Activated CD8-positive, alpha-beta memory T cell treated with anti-CD3 and anti-CD28 coated beads for 4 hours (primary cell): ENCODE data around the gene PLA2G15.
"Not testable (repeated sequence)": the region's sequence is repeated elsewhere in the genome, so short reads cannot be mapped to it uniquely, and the experiment has no call there.

Source experiments
- DNase-seq, 2 donors: peaks; one replicate each; pipeline ENCODE4 v3.0.0-alpha.2; 2020; ENCODE audit warnings: low read depth in 2 of 2

PLA2G15 gene

DNA sequence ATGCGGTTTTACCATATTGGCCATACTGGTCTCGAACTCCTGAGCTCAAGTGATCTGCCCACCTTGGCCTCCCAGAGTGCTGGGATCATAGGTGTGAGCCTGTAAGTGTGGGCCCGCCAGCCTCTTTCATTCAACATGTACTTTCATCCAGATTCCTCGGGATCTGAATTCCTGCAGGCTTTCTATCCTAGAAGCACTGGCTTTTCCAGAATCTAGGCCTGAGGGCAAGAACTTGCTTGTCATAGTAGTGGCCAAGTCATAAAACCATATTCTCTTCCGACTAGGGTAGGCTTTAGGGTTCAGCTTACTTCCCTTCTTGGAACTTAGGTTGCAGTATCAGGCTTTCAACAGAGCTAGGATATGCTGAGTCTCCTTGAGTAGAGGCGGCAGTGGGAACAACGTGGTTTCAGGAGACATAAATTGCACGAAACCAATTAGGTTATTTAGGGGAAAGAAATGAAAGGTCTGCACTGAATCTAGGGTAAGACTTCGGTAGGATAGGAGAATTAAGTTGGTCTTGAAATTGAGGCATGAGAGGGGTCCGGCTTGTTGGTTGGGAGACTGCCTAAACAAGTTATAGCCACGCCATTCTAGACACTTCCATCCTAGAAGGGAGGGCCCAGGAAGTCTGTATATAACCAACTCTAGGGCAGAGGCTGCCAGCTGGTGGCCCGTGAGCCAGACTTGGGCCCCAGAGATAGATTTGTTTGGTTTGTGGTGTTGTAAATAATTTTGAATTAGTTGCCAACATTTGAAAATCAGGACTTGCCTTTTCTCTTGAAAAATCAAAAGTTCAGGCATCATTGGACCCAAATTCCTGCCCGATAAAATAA lies 34.8 kb downstream of the PLA2G15 start:
- no peak for DNase-seq

DNA sequence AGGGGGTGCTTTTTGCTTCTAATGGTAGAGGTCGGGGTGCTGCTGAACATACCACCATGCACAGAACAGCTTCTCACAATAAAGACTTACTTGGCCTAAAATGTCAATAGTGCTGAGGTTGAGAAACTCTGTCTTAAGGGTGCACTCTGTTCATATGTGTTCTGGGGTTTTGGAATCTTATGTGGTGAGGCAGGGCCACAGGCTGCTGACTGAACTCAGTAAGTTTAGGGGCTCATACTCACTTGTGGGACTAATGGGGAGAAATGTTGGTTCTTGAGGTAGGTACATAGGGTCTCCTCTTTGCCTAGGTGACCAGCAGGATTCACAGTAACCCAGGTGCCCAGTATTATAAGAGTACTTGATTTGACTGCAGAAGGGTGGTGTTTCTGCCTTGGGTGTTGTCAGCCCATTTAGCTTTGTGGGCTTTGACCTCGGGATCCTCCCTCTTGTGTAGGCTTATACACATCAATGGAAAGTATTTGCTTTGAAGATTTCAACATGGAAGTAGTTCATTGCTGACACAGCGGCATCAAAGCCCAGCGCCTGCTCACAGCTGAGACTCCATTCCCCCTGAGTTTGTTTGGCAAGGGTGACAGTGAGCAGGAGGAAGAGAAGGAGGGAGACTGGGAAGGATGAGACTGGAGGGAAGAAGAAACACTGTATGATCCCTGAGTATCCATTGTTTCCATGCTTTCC lies 36.3 kb downstream of the PLA2G15 start:
- no peak for DNase-seq

DNA sequence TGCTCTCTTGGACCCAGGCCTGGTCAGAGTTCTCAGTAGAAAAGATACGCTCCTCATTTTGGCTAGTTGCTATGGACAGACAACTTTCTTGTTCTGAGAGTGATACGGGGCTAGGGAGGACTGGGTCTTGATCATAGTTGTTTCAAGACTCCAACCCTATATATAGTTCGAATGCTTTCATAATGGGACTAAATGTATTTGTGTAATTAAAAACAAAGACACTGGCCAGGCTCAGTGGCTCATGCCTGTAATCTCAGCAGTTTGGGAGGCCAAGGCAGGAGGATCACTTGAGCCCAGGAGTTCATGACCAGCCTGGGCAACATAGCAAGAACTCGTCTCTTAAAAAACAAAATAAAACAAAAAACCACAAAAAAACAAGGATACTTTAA lies 36.9 kb downstream of the PLA2G15 start:
- DNase-seq = no peak

DNA sequence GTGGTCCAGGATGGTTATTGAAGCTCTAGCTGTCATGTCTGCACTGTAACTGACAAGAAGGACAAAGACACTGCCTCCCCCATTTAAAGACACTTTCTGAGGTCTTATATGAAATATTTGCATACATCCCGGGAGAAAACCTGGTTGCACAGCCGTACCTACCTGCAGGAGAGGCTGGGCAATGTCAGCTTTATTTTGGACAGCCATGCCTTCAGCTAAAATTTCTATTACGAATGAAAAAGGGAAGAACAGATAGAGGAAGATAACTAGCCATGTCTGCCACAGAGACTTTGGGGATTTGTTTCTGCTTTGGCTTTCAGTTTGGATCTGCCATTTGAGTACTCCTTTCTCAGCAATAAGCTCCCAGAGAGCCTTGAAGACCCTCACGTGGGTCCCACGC lies 38.2 kb downstream of the PLA2G15 start:
- no peak for DNase-seq

DNA sequence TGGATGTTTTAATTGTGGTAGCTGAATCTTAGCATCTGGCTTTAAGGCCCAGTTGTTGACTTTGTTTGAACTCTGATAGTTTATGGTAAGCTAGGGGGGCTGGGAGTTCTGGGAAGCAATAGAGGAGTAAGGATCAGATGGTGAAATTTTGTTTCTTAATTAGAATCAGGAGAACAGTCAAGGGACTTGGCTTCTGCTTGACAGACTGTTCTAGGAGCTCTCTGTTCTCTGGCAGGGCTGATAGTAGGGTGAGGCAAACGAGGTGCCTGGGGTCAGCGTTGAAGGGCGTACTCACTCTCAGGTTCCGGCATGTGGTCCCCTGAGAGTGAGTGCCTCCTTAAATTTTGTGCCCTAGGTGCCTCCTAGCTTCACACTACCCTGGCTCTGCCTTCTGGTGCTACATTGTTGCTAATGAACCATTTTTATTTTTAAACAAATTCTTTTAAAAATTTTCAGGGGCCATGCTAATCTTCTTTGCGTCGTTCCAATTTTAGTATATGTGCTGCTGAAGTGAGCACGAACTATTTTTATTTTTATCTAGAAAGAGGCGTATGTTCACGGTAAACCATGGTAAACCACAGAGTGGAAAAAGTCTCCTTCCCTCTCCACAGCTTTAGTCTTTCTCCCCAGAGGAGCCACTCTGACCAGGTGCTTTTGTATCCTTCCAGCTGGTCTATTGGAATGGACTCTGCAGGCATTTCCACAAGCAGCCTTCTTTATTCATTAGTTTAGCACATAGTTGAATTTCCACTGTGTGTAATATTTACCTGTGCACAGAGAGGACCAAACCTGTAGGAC lies 38.8 kb downstream of the PLA2G15 start:
- no peak for DNase-seq

DNA sequence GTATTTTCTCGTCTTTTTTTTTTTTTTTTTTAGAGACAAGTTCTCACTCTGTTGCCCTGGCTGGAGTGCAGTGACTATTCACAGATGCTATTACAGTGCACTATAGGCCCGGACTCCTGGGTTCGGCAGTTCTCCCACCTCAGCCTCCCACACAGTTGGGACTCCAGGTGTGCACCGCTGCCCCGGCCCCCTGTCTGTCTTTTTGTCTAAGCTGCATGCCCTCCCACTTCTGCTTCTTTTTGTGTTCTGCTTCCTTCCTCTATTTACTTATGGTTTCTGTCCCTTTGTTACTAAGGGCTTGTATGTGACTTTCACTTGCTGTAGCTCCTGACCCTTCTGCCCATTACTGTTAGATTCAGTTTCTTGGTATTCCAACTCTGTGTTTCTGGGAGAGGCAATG lies 39.7 kb downstream of the PLA2G15 start:
- no peak for DNase-seq

DNA sequence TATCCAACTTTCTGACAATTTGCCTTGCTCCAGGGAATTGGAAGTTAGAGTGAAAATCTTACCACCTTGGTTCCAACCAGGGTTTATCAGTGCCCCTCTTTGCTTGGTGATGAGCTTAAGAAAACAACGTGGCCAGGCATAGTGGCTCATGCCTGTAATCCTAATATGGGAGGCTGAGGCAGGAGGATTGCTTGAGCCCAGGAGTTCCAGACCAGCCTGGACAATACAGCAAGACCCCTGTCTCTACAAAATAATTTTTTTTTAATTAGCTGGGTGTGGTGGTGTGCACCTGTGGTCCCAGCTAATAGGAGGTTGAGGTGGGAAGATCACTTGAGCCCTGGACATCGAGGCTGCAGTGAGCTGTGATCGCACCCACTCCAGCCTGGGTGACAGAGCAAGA lies 40.5 kb downstream of the PLA2G15 start:
- DNase-seq = no peak

DNA sequence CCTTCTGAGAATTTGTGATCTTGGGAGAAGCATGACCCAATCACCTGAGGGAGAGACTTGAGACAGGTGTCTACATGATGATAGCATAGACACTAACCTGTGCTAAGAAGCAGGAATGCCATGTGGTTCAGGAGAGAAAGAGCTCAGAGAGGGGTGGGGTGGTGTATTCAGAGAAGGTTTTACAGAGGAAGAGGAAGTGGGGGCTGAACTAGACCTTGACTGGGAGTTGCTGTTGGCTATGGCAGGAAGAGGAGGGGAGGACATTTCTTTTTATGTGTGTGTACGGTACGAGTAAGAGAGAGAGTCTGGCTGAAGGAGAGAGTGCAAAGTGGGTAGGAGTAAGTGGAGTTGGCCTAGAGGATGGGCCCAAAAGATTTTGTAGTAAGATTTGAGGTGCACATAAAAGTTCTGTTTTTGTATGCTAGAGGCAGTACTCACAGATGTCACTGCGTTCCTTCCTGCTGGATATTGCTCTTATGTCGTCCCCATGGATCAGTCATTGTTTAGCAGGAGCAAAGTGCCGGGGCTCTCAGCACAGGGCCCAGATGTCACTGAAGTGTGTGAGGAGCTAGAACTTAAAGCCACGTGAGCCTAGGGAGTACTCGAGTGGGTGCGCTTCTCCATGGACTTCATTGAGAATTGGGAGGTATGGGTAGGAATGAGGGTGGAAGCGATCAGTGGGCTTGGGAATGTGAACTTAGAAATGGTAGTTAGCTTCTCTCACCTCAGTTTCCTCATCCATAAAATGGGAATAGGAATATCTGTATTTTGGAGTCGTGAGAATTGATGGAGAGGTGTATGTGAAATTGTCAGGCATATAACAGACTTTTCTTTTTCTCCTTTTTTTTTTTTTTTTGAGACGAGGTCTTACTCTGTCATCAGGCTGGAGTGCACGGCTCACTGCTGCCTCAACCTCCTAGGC lies 41.2 kb downstream of the PLA2G15 start:
- DNase-seq = no peak

DNA sequence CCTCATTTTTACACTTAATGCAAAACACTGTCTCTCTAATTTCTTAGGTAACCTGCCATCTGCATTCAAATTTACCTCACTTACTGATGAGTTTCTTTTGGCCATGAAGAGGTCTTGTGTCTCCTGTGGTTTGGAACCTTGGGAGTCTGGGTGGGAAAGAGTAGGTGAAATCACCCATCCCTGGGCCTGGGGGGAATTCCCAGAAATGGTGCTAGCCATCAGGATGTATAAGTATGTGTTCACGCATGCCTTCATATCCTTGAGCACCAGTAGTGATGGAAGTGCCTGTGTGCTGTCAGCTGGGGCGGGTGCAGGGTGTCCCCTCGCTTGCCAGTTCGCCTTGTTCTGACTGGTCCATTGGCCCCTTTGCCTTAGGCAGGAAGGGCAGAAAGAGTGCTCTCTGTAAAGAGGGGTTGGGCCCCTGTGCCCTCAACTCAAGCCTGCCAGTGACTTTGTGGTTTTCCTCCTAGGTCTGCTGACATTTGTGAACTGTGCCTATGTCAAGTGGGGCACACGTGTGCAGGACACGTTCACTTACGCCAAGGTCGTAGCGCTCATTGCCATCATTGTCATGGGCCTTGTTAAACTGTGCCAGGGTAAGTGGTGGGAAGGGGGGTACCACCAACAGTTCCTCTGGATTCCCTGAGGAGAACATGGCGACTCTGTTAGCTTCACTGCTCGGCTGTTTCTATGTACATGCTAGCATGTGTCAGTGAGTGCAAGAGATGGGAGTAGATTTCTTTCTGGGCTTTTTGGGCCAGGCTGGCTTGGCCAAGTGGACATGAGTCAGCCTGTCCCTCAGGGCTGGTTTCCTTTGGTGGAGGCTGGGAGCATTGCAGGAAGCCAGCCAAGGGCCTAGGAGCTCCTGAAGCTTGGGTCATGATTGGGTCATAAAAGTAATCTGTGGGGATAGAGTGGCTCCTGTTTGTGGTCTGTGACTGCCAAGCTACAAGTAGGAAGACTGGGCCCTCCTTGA lies 42.4 kb downstream of the PLA2G15 start:
- DNase-seq = no peak

DNA sequence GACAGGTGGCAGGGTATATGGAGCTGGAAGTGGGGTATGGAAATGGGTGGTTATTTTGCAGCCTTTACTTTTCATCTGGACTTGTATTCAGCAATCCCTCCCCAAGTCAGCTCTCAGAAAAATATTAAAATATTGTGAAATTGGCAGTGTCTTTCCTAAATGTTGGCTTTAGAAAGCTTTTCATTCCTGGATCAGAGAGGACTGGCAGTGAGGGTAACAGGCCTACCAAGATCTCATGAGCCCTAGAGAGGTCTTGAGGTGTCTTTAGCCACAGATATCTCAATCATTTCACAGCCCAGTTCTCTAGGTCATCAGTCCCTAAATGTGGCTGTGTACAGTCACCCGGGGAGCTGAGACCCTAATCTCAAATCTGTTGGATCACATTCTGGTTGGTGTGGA lies 43.1 kb downstream of the PLA2G15 start:
- no peak for DNase-seq

DNA sequence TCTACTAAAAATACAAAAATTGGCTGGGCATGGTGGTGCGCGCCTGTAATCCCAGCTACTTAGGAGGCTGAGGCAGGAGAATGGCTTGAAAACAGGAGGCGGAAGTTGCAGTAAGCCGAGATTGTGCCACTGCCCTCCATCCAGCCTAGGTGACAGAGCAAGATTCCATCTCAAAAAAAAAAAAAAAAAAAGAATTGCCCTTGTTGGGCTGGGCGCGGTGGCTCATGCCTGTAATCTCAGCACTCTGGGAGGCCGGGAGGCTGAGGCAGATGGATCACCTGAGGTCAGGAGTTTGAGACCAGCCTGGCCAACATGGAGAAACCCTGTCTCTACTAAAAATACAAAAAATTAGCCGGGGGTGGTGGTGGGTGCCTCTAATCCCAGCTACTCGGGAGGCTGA lies 43.6 kb downstream of the PLA2G15 start:
- not testable (repeated sequence) for DNase-seq

DNA sequence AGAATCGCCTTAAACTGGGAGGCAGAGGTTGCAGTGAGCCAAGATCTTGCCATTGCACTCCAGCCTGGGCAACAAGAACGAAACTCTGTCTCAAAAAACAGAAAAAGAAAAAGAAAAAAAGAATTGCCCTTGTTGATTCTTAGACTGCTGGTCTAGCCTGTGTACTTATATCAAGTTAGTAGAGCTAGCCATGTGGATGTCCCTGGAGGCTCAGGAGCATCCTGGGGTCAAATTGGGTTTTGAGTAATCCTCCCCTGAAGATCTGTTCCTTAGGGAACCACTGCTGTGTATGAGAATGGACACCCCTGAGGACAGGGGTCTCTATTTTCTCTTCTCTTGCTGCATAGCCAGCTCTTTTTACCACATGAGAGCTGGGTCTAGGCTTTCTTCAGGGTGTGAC lies 44.0 kb downstream of the PLA2G15 start:
- DNase-seq = no peak

DNA sequence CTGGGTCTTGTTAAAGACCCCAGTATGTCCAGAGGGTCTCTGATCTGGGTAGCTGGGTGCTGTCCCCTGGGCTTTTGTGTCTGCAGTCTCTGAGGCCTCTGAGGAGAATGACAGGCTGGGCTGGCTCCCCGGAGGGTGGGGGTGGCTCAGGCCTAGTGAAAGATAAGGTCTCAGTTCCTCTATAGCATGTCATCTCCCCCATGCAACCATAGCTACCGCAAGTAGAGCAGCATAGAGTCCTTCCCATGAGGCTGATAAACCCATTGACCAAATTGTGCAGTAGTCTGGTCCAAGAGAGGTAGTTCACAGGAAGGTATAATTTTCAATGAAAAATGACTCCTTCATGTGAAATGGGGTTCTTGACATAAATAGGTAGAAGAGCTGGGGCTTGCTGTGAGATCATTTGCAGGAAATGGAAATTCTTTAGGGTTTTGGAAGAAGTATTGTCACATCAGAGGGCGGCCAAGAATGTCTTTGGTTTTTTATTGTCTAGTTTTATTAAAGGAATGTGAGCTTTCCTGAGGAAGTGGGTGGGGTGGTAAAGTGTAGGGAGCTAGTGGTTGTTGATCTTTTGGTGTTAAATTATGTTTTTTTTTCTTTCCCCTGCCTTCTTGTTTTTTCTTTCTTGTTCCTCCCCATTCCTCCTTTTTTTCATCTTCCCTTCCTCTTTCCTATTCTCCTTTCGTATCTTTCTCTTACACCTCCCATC lies 44.6 kb downstream of the PLA2G15 start:
- DNase-seq = peak in 1 of 2 donors; percentile 44

DNA sequence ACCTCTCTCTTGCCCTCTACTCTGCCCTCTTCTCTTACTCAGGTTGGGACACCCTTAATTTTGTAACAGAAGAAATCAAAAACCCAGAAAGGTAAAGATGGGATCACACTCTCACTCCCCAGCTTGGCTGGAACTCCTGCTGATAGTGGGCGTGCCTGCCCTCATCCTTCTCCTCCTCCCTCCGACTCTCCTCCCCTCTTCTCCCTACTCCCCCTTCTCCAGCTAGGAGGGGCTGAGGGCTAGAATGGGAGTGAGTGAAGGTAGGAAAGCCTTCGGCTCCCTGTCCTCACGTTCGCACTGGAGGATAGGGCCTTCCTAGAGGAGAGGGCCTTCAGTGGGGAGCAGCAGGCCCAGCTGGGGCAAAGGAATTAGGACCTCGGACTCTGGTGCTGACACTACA lies 45.3 kb downstream of the PLA2G15 start:
- DNase-seq = no peak

DNA sequence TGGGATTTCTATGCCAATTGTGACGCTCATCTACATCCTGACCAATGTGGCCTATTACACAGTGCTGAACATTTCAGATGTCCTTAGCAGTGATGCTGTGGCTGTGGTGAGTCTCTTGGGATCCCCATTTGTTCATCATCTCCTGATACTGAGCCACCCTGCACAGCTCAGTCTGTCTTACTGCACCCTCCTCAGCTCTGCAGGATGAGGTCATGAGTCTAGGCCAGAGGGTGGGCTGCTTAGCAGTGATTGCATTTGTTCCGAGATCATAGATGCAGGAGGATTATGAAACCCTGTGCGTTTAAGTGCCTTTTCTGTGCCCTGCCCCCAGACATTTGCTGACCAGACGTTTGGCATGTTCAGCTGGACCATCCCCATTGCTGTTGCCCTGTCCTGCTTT lies 46.1 kb downstream of the PLA2G15 start:
- DNase-seq = no peak

DNA sequence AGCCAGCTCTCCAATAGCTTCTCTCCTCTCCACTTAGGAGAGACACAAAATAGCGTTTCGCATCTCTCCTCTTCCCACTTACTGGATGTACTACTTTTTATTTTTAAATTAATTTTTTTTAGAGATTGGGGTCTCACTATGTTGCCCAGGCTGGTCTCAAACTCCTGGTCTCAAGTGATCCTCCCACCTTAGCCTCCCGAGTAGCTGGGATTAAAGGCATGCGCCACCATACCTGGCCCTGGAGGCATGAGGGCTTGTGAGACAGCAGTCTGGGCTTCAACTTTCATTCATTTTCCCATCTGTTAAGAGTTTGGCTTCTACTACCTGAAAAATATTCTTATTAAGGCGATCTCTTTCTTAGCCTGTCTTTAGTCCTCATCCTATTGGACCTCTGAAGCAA lies 47.3 kb downstream of the PLA2G15 start:
- no peak for DNase-seq

DNA sequence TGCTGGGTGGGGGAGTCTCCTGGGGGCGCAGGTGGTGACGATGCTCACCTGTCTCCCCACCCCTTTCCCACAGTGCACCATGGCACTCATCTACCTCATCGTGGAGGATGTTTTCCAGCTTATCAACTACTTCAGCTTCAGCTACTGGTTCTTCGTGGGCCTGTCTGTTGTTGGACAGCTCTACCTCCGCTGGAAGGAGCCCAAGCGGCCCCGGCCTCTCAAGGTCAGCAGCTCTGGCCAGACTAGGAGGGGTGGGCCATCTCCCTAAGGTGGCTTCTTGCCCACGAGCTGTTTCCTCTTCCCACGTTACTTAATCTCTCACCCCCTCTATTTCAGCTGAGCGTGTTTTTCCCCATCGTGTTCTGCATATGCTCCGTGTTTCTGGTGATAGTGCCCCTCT lies 51.1 kb downstream of the PLA2G15 start:
- no peak for DNase-seq

DNA sequence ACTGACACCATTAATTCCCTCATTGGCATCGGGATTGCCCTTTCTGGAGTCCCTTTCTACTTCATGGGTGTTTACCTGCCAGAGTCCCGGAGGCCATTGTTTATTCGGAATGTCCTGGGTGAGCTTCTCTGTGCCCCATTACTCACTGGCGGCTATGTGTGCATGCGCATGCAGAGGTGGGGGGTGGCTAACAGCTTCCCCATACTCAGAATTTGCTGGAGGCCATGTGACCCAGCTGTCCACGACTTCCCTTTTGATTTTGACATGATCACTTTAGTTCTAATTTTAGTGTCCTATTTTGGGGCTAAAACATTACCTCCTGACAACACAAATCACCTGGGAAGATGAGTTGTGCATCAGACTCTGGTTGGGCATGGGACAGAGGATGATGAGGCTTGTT lies 51.5 kb downstream of the PLA2G15 start:
- no peak for DNase-seq

DNA sequence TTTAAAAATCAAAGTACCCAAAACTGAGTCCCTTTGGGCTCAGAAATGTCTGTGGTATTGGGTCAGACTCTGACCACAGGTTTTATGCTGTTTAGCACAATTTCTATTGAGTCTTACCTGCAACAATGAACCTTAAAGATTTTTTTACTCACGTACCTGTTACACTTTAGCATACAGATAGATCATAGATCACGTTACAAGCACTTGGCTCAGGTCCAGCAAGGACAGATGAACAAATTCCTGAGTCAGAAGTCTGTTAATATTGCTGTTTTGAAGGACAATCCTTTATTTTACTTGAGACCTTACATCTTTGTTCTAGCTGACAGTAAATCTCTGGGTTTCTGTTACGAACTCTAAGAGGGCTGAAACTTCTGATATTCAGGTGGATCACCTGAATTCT lies 52.7 kb downstream of the PLA2G15 start:
- DNase-seq = no peak

DNA sequence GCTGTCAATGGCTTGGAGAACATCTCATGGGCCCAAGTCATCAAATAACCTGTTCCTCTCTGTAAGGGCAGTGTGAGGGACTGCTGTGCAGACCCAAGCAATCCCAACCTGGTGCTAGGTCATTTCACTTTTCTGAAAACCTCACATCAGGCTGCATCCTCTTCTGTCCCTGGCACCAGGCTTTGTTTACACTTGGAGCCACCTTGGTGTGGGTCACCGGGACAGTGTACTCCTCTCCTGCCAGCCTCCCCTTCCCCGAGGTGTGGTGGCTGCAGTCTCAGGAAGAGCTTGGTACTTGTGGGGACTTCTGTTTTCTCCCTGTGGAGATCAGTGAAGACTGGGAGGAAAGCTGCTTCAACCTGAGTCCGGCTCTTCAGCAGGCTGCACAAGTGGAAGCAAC lies 53.1 kb downstream of the PLA2G15 start:
- DNase-seq = no peak
